Panc1 (cell line): ENCODE results near the gene NPPC.

ENCODE experiments used
- CTCF ChIP-seq: fragments of 450-650 bp; IDR thresholded peaks from 2 replicates; pipeline ENCODE4 v1.5.1; 2017; ENCODE audit warnings: mild to moderate bottlenecking
- SIN3A ChIP-seq: IDR thresholded peaks from 2 replicates; pipeline ENCODE4 v1.6.1; 2012; ENCODE audit warnings: low read depth, mild to moderate bottlenecking, low read length, moderate library complexity, borderline replicate concordance; ENCODE audit not compliant: insufficient read depth
- TCF7L2 ChIP-seq: IDR thresholded peaks from 2 replicates; pipeline ENCODE4 v1.6.1; 2011; ENCODE audit warnings: mild to moderate bottlenecking, low read depth, low read length, inconsistent platforms

DNA sequence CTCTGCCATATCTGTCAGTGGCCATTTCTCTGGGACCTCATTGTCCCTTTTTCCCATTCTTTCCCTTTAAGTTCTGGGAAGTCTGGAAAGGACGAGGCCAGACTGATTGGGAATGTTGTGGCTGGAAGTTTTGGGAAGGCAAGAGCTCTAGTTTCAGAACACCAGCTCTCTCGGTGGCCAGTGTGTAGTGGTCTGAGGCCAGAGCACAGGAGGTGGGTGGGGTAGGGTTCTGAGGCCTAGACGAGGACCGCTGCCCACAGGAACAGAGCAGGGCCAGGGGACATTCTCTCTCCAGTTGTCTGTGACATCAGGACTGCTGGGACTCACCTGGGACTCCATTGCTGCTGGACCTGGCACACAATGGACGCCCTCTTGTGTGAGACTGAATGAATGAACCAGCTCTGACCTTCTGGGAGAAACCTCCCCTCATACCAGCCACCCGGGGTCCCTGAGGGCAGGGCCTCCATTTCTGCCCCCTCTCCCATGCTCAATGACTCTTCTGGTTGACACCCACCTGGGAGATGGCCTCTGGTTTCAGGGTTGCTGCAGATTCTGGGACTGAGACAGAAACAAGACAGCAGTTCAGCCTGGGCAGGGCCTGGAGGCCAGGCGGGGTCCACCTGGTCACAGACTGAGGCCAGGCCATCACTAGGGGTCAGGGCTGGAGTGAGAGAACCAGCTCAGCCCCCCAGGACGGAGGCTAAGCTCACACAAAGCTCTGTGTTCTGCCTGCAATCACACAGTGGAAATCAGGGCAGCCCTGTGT lies 8.4 kb upstream of the NPPC start:
- TF ChIP-seq CTCF (no peak), TCF7L2 (no peak), SIN3A (no peak)
